Sigmoid colon (tissue), 4 donors: Measurements from ENCODE around the gene WNK2.

Experiments used
- CTCF ChIP-seq, 4 experiments: fragments of 450-650 bp in 3 of 4; fragments of 200-600 bp in 1 of 4; IDR thresholded peaks; one replicate each; pipeline ENCODE4 v1.5.1; 2016 to 2019; ENCODE audit warnings: antibody characterized with exemption in 4 of 4, mild to moderate bottlenecking in 3 of 4, moderate library complexity in 2 of 4
- EP300 ChIP-seq, 4 donors: sonication (generic); formaldehyde crosslinking; IDR thresholded peaks; one replicate each; pipeline ENCODE4 v1.6.1; 2017; ENCODE audit warnings: antibody characterized with exemption in 4 of 4
- POLR2A ChIP-seq, 2 donors: fragments of 450-650 bp; IDR thresholded peaks; one replicate each; pipeline ENCODE4 v1.6.1; 2016; ENCODE audit warnings: antibody characterized with exemption in 2 of 2, mild to moderate bottlenecking in 2 of 2, moderate library complexity in 2 of 2
- POLR2AphosphoS5 ChIP-seq, 4 donors: sonication (generic); formaldehyde crosslinking; IDR thresholded peaks; one replicate each; pipeline ENCODE4 v1.6.1; 2017; ENCODE audit warnings: antibody characterized with exemption in 4 of 4

DNA sequence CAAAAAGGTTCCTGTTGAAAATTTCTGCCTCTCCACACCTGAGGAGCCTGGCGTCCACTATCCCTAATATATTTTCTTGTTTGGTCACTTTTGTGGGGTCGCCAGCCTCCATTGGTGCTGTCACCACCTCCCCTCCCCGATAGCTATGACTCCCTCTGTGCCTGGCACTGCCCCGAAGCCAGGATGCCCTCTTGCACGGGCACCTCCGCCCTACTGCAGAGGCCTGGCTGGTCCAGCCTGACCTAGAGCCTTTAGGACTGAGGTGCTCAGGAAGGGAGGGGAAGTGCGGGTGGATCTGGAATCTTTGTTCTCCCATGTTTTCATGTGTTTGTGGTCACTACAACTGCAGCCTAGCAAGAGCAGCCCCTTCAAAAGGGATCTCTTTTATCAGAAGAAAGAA is 62.6 kb downstream of the WNK2 start:
- TF ChIP-seq POLR2A (IDR thresholded peaks at IDR 0.05), result no peak
- TF ChIP-seq CTCF (IDR thresholded peaks at IDR 0.05), result no peak
- no peak for TF ChIP-seq EP300 (IDR thresholded peaks at IDR 0.05)
- no peak for TF ChIP-seq POLR2AphosphoS5 (IDR thresholded peaks at IDR 0.05)
